K562 (cell line): ENCODE measurements around the gene CD22. TPM values are rescaled to one million over a fixed set of nuclear protein-coding genes. Genes with fewer than 3 reads are reported as not detected.

Source experiments
- FOXJ3 ChIP-seq: sonication (generic); formaldehyde crosslinking; IDR thresholded peaks from 2 replicates; pipeline ENCODE4 v1.4.0; 2020; ENCODE audit warnings: mild to moderate bottlenecking, missing genetic modification reagents
- MXI1 ChIP-seq: IDR thresholded peaks from 2 replicates; pipeline ENCODE4 v1.6.1; 2011; ENCODE audit warnings: low read depth, mild to moderate bottlenecking, improper control_type of control experiment, low read length
- STAT5B ChIP-seq: fragments of 250-450 bp; sonication (Bioruptor Pico); IDR thresholded peaks from 2 replicates; pipeline ENCODE4 v1.8.0; 2021; ENCODE audit warnings: mild to moderate bottlenecking, inconsistent platforms
- U2AF1 ChIP-seq: fragments of 200-400 bp; formaldehyde crosslinking; optimal IDR thresholded peaks from 2 replicates; pipeline ENCODE3; 2017; ENCODE audit warnings: mild to moderate bottlenecking, low read depth, low read length, moderate library complexity
- polyA plus RNA-seq, 8 experiments: library from polyadenylated mRNA; depleted of rRNA in 4 of 8; stranded (reverse) in 5 of 8; unstranded in 3 of 8; fragments of >200 nt; fragmentation: Nextera tagmentation in 2 of 8; fragmentation: Illumina TruSeq in 1 of 8; extraction: Ambion mirVana in 2 of 8; extraction: Trizol in 1 of 8; gene quantifications; 2 replicates each; pipeline versions ENCODE4 v1.2.1 to v1.2.3, GENCODE V29; 2011 to 2014; ENCODE audit warnings: inconsistent platforms in 1 of 8, missing spikeins in 1 of 8
- total RNA-seq, 7 experiments: library from RNA; depleted of rRNA in 6 of 7; stranded (reverse); fragments of >200 nt in 6 of 7; fragmentation: Illumina TruSeq in 2 of 7; extraction: Trizol in 2 of 7; gene quantifications; 2 replicates each; pipeline versions ENCODE4 v1.2.1 to v1.2.3, GENCODE V29; 2011 to 2021; ENCODE audit warnings: low replicate concordance in 1 of 7
- TF ChIP-seq, protein P1 (sequence below), 2 experiments: fragments of 450-650 bp; IDR thresholded peaks; 2 replicates each; pipeline ENCODE4 v1.6.1; 2016; ENCODE audit warnings: mild to moderate bottlenecking in 2 of 2, borderline replicate concordance in 1 of 2, low read depth in 1 of 2, moderate library complexity in 1 of 2

Gene CD22
- total and polyA plus RNA-seq, 9 of the 15 experiments (the other 6 are each of a cell fraction or from before 2014, with no cell fraction given), result 0.29 to 5.0 (median 3.5) TPM

DNA sequence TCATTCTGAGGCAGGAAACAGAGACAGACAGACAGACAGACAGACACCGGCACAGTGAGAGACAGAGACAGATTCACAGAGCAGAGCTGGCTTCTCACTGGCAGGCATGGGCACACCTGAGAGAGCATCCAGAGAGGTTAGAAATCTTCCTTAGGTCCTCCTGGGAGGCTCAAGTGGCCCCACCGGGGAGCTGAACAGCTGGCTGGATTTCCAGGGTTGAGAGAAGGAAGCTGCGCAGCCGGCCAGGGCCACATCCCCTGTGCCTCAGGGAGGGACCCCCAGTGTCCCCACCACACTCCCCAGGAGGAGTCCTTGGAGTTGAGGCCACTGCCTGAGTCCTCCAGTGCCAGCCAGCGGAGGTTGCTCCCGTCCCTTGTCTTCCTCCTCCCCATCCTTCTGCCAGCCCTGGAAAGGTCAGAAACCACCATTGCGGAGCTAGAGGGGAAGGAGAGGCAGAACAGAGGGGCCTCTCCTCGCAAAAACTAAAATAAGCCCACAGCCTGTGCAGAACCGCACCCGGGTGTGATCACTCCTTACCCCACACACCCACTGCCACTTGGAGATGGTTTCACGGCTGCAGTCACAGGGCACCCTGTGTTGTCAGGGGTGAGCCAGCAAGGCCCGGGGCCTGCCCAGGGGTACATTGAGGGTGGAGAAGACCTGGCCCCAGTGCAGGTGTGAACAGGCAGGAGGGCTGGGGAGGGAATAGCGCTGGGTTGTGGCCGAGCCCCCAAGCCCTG lies 33.4 kb downstream of the CD22 start (continued):
- TF ChIP-seq, protein P1, sequence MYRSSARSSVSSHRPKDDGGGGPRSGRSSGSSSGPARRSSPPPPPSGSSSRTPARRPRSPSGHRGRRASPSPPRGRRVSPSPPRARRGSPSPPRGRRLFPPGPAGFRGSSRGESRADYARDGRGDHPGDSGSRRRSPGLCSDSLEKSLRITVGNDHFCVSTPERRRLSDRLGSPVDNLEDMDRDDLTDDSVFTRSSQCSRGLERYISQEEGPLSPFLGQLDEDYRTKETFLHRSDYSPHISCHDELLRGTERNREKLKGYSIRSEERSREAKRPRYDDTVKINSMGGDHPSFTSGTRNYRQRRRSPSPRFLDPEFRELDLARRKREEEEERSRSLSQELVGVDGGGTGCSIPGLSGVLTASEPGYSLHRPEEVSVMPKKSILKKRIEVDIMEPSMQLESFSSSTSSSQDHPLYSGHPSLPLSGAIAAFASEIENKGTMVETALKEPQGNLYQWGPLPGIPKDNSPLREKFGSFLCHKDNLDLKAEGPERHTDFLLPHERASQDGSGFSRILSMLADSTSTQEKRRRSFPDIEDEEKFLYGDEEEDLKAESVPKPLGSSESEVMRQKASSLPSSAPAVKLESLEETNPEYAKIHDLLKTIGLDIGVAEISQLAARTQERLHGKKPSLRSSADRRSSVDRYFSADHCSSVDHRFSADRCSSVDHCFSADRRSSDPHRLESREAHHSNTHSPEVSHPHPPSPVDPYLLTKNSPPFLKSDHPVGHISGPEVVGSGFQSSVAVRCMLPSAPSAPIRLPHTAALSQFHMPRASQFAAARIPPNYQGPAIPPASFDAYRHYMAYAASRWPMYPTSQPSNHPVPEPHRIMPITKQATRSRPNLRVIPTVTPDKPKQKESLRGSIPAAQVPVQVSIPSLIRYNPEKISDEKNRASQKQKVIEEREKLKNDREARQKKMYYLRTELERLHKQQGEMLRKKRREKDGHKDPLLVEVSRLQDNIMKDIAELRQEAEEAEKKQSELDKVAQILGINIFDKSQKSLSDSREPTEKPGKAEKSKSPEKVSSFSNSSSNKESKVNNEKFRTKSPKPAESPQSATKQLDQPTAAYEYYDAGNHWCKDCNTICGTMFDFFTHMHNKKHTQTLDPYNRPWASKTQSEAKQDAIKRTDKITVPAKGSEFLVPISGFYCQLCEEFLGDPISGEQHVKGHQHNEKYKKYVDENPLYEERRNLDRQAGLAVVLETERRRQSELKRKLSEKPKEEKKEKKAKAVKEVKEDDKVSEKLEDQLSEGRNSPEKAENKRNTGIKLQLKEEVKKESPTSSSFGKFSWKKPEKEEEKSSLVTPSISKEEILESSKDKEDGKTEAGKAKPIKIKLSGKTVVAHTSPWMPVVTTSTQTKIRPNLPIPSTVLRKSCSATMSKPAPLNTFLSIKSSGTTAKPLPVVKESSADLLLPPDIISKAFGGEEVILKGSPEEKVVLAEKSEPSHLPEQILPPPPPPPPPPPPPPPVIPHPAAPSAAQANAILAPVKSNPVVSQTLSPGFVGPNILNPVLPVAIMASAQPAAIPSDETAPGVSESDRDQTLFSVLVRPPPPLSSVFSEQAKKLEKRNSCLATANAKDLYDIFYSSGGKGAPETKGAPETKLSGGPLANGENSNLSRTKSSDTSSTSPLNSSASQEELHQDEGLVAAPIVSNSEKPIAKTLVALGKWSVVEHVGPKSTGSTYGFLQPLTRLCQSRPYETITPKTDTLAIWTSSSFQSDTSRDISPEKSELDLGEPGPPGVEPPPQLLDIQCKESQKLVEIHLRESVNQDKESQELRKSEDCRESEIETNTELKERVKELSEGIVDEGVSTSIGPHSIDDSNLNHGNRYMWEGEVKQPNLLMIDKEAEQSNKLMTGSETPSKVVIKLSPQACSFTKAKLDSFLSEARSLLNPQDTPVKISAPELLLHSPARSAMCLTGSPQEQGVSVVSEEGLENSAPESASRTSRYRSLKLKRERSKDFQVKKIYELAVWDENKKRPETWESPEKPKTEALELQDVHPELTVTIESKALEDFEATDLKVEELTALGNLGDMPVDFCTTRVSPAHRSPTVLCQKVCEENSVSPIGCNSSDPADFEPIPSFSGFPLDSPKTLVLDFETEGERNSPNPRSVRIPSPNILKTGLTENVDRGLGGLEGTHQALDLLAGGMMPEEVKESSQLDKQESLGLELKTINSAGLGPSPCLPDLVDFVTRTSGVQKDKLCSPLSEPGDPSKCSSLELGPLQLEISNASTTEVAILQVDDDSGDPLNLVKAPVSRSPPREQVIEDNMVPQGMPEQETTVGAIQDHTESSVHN (IDR thresholded peaks at IDR 0.05; ENCODE audit: borderline replicate concordance in 1 of 2, low read depth in 1 of 2), result no peak
- no peak for TF ChIP-seq U2AF1
- no peak for TF ChIP-seq FOXJ3 (CRISPR knock-in tag)
- TF ChIP-seq MXI1, result no peak
- TF ChIP-seq STAT5B (CRISPR knock-in tag), result no peak
